Stomach smooth muscle (tissue), 2 donors: ENCODE results near the gene PPP6R3.
"Not testable (repeated sequence)": the region's sequence is repeated elsewhere in the genome, so short reads cannot be mapped to it uniquely, and the experiment has no call there.

ENCODE experiments used
- H3K27ac ChIP-seq: one replicate; pipeline ENCODE4 v1.7.0; 2013; ENCODE audit warnings: mild to moderate bottlenecking, low read length, inconsistent platforms
- H3K27me3 ChIP-seq, 2 donors: one replicate each; pipeline ENCODE4 v1.7.0; 2013; ENCODE audit warnings: low read length in 2 of 2; ENCODE audit not compliant: insufficient read depth in 2 of 2, control insufficient read depth in 1 of 2
- H3K36me3 ChIP-seq, 2 donors: one replicate each; pipeline ENCODE4 v1.7.0; 2013; ENCODE audit warnings: low read length in 2 of 2; ENCODE audit not compliant: control insufficient read depth in 2 of 2, insufficient read depth in 2 of 2
- H3K4me1 ChIP-seq: one replicate; pipeline ENCODE4 v1.7.0; 2013; ENCODE audit warnings: low read length; ENCODE audit not compliant: control insufficient read depth, insufficient read depth
- H3K4me3 ChIP-seq, 2 donors: one replicate each; pipeline ENCODE4 v1.7.0; 2013; ENCODE audit warnings: low read length in 2 of 2
- H3K9ac ChIP-seq, 2 donors: one replicate each; pipeline ENCODE4 v1.7.0; 2013; ENCODE audit warnings: low read length in 2 of 2, mild to moderate bottlenecking in 1 of 2
- H3K9me3 ChIP-seq, 2 donors: one replicate each; pipeline ENCODE4 v1.7.0; 2013; ENCODE audit warnings: low read length in 2 of 2; ENCODE audit not compliant: control insufficient read depth in 2 of 2
- donor health status: healthy.
- donor health status: Pancreatic carcinoma.

Gene PPP6R3

DNA sequence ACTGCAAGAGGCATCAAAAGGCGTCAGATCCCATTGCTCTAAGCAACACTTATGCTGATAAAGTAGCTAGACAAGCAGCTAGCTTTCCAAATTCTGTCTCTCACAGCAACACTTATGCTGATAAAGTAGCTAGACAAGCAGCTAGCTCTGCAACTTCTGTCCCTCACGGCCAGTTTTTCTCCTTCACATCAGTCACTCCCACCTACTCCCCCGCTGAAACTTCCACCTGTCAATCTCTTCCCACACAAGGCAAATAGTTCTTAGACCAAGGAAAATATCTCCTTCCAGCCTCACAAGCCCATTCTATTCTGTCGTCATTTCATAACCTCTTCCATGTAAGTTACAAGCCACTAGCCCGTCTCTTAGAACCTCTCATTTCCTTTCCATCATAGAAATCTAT is 168.3 kb downstream of the PPP6R3 start:
- not testable (repeated sequence) for H3K9ac ChIP-seq

DNA sequence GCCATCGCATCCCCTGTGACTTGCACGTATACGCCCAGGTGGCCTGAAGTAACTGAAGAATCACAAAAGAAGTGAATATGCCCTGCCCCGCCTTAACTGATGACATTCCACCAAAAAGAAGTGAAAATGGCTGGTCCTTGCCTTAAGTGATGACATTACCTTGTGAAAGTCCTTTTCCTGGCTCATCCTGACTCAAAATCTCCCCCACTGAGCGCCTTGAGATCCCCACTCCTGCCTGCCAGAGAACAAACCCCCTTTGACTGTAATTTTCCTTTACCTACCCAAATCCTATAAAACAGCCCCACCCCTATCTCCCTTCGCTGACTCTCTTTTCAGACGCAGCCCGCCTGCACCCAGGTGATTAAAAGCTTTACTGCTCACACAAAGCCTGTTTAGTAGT is 171.8 kb downstream of the PPP6R3 start:
- not testable (repeated sequence) for H3K36me3 ChIP-seq, H3K4me1 ChIP-seq, H3K27me3 ChIP-seq, H3K27ac ChIP-seq, H3K4me3 ChIP-seq, H3K9ac ChIP-seq, H3K9me3 ChIP-seq

More for the DNA sequence above, 168.3 kb downstream of the PPP6R3 start:
- not testable (repeated sequence) for H3K9me3 ChIP-seq, H3K36me3 ChIP-seq, H3K27me3 ChIP-seq, H3K27ac ChIP-seq, H3K4me1 ChIP-seq, H3K4me3 ChIP-seq

DNA sequence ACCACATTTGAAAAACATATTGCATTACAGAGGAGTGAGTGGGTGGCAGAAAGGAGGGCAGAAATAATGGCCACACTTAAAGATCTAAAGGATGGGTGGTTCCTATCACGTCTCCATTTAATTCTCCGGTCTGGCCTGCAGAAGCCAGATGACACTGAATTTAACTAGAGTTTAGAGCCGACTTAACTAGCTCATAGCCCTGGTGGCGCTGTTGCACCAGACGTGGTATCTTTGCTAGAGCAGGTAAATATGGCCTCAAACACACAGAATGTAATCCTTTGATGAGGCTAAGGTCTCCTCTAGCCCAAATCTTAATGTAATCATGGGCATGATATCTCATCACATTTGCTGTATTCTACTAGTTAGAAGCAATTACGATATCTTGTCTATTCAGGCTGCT is 172.2 kb downstream of the PPP6R3 start:
- Histone ChIP-seq H3K9ac (no peak overlapping the region), H3K36me3 (no peaks in the 10 kb centered on the region), H3K9me3 (no peaks in the 10 kb centered on the region), H3K4me3 (no peak overlapping the region), H3K27ac (no peak overlapping the region), H3K4me1 (no peaks in the 10 kb centered on the region), H3K27me3 (no peaks in the 10 kb centered on the region)

DNA sequence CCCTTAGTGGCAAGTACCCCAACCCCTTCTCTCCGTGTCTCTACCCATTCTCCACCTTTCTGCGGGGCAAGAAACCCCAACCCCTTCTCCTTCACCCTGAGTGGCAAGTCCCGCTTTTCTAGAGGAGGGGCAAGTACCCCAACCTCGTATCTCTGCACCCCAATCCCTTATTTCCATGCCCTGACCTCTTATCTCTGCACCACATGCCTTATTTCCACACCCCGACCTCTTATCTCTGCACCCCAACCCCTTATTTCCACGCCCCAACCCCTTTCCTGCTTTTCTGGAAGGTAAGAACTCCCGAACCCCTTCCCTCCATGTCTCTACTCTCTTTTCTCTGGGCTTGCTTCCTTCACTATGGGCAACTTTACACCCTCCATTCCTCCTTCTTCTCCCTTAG is 174.1 kb downstream of the PPP6R3 start:
- H3K4me3 ChIP-seq, H3K9me3 ChIP-seq, H3K27me3 ChIP-seq, H3K9ac ChIP-seq, H3K4me1 ChIP-seq, H3K27ac ChIP-seq, H3K36me3 ChIP-seq: not testable (repeated sequence)

DNA sequence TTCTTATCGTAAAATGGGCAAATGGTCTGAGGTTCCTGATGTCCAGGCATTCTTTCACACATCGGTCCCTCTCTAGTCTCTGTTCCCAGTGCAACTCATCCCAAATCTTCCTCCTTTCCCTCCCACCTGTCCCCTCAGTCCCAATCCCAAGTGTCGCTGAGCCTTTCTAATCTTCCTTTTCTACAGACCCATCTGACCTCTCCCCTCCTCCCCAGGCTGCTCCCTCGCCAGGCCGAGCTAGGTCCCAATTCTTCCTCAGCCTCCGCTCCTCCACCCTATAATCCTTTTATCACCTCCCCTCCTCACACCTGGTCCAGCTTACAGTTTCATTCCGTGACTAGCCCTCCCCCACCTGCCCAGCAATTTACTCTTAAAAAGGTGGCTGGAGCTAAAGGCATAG is 174.6 kb downstream of the PPP6R3 start:
- not testable (repeated sequence) for H3K4me1 ChIP-seq, H3K27ac ChIP-seq

DNA sequence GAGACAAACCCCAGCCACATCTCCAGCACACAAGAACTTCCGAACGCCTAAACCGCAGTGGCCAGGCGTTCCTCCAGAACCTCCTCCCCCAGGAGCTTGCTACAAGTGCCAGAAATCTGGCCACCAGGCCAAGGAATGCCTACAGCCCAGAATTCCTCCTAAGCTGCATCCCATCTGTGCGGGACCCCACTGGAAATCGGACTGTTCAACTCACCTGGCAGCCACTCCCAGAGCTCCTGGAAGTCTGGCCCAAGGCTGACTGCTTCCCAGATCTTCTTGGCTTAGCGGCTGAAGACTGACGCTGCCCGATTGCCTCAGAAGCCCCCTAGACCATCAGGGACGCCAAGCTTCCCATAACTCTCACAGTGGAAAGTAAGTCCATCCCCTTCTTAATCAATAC is 175.3 kb downstream of the PPP6R3 start:
- H3K9ac ChIP-seq, H3K36me3 ChIP-seq, H3K9me3 ChIP-seq, H3K27ac ChIP-seq, H3K4me1 ChIP-seq, H3K27me3 ChIP-seq, H3K4me3 ChIP-seq: not testable (repeated sequence)

More for the DNA sequence above, 174.6 kb downstream of the PPP6R3 start:
- not testable (repeated sequence) for H3K9me3 ChIP-seq, H3K9ac ChIP-seq, H3K36me3 ChIP-seq, H3K27me3 ChIP-seq, H3K4me3 ChIP-seq

DNA sequence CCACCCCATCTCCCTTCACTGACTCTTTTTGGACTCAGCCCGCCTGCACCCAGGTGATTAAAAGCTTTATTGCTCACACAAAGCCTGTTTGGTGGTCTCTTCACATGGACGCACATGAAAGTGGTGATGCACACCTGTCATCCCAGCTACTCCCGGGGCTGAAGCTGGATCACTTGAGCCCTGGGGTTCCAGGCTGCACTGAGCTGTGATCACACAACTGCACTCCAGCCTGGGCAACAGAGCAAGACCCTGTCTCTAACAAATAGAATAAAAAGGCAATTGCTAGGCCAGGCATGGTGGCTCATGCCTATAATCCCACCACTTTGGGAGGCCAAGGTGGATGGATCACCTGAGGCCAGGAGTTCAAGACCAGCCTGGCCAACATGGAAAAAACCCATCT is 178.8 kb downstream of the PPP6R3 start:
- H3K4me3 ChIP-seq, H3K9me3 ChIP-seq, H3K36me3 ChIP-seq, H3K9ac ChIP-seq, H3K27ac ChIP-seq, H3K4me1 ChIP-seq: not testable (repeated sequence)
- H3K27me3 ChIP-seq: peaks cover 0 to 17% of the 10 kb centered on the region in 2 donors

DNA sequence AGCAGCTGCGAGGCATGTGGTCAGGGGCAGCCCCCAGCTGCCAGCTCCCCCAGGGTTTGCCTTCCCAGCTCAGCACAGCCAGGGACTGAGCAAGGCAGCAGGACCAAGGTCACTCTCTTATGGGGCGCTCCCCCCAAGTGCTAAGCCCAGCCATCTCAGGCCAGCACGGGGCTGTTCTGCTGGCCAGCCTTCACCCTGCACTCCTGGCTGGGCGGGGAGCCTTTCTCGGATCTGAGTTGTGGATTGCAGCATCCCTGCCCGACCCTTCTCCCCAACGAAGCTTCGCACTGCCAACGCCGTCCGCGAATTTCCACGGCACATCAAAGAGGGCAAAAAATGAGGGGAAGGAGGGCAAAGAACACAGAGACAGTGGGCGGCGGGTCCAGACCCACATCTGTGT is 181.3 kb downstream of the PPP6R3 start:
- Histone ChIP-seq H3K9ac (no peak overlapping the region), H3K27ac (no peak overlapping the region), H3K4me1 (no peaks in the 10 kb centered on the region), H3K36me3 (no peaks in the 10 kb centered on the region), H3K4me3 (no peak overlapping the region), H3K9me3 (peaks cover under 1 to 3% of the 10 kb centered on the region in 2 donors), H3K27me3 (peaks cover 0 to 17% of the 10 kb centered on the region in 2 donors)

DNA sequence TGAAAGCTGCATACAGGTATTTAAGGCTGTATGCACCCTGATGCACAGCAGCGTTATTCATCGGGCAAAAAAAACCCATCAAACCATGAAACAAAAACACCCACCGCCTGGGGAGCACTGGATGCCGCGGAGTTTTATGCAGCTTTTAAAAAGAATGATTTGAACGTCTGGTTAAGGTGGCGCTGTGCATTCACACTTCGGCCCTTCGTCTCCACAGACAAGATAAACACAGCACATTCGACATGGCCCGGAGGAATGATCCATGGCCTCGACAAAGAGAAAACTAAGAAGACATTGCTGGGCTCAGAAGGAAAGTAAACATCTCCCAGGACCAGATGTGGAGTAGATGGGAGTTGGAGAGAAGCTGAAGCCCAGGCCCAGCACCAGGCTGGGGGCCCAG is 183.0 kb downstream of the PPP6R3 start:
- Histone ChIP-seq H3K9ac (no peak overlapping the region), H3K4me3 (no peak overlapping the region), H3K27me3 (peaks cover 0 to 17% of the 10 kb centered on the region in 2 donors), H3K4me1 (no peaks in the 10 kb centered on the region), H3K9me3 (peaks cover 5 to 8% of the 10 kb centered on the region in 2 donors), H3K36me3 (no peaks in the 10 kb centered on the region), H3K27ac (no peak overlapping the region)

DNA sequence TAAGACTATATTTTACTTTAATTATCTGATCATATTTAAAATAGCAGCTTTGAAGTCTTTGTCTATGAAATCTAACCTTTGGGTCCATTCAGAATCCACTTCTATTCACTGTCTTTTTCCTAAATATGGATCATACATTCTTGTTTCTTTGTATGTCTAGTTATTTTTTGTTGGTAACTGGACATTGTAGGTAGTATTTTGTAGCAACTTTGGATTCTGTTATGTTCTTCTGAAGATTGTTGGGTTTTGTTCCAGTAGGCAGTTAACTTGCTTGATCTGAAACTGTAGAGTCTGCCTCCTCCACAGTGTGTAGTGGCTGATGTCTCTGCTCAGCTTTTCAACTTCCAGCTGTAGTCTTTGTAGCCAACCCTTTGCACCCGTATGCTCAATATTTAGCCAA is 186.3 kb downstream of the PPP6R3 start:
- H3K9ac ChIP-seq: no peak overlapping the region
- H3K27me3 ChIP-seq: peaks cover 4 to 12% of the 10 kb centered on the region in 2 donors
- peaks cover 5 to 8% of the 10 kb centered on the region in 2 donors for H3K9me3 ChIP-seq
- H3K27ac ChIP-seq: no peak overlapping the region
- H3K36me3 ChIP-seq: no peaks in the 10 kb centered on the region
- no peak overlapping the region for H3K4me3 ChIP-seq
- no peaks in the 10 kb centered on the region for H3K4me1 ChIP-seq

DNA sequence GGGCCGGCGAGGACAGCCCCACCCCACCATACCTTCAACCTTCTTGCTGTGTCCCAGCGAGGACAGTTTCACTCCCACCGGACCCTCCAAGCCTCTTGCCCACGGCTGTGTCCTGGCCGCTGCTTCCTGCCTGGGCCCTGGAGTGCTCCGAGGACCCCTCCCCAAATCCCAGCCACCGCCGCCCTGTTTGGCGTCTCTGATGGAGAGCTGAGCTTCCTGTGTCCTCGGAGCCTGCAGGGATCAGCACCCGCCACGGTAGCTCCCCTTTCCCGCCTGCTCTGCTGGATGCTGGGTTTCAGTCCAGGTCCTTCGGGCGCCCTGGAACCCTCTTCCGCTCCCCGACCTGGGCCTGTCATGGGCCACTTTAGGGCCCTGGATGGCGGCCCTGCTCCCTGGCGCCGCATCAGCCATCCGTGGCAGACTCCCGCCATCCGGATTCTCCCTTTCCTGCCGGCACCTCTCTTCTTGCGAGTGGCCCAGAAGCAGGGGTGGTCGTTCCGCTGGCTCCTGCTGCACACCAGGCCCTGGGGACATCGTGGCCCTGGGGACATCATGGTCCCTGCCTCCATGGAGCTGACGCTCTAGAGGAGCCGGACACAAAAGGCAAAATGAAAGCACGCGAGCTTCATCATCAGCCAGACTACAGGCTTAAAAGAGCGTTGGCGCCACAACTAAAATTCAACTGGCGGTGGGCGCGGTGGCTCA is 189.5 kb downstream of the PPP6R3 start:
- no peaks in the 10 kb centered on the region for H3K36me3 ChIP-seq
- H3K27me3 ChIP-seq: peaks cover 11% of the 10 kb centered on the region in 2 donors
- no peak overlapping the region for H3K4me3 ChIP-seq
- peaks cover 6 to 8% of the 10 kb centered on the region in 2 donors for H3K9me3 ChIP-seq
- no peak overlapping the region for H3K27ac ChIP-seq
- H3K4me1 ChIP-seq: no peaks in the 10 kb centered on the region
- H3K9ac ChIP-seq: no peak overlapping the region
